Stimulated activated CD8-positive, alpha-beta memory T cell treated with anti-CD3 and anti-CD28 coated beads, Interleukin-7, amount 100 ng/mL, for 4 hours (primary cell): ENCODE results near the gene OXCT2.
A peak's percentile ranks its signal among the peaks of the same experiment; 100 is the strongest.

Experiments used
- DNase-seq, 2 donors: peaks; one replicate each; pipeline ENCODE4 v3.0.0-alpha.2; 2020; ENCODE audit warnings: low read depth in 2 of 2

OXCT2 gene

GRCh38 chr1:39762550-39763540, 8.3 kb downstream of the OXCT2 start:
- no peak for DNase-seq

DNA sequence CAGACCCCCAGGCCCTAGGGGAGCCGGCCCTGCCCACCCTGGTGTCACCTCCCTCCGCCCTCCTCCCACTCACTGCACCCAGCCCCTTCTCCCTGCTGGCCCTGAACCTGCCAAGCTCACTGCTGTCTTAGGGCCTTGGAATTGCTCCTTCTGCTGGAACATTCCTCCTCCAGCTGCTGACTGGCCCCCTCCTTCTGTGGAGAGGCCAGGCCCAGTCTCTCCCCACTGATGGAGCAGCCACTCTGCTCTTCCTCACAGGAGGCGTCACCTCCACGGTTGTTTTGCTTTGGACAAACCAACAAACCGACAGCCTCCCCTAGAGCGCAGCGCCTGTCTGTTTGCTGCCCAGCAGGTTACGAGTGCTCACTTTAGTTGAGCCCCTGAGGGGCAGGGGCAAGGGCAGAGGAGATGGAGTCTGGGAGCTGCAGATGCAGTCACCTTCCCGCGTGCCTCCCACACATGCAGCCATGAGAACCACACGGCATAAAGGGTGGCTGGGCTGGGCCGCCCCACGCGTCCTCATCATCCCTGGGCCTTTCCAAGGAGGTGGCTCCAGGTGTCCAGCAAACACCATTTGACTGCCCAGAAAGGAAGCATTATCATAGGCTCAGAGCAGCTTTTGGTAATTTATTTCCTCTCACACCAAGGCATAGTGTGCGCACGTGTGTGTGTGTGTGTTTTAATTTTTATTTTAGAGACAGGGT, 9.4 kb downstream of the OXCT2 start:
- DNase-seq: no peak

DNA sequence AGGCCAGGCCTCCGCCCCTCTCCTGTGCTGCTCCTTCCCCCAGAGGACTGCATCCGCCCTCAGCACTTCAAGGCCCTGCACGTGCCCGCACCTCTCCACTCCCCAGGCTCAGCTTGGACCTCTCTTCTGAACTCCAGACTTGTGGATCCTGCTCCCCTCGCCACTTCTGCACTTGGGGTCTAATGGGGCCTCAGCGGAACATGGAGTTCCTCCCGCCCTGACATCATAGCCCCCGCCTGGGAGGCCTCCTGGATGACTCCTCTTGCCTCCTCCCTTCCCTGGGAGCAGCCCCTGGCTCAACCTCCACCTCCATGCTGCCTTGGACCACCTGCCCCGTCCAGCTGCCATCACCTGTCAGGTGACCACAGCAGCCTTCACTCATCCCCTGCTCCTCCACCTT, 10.1 kb downstream of the OXCT2 start:
- no peak for DNase-seq

DNA sequence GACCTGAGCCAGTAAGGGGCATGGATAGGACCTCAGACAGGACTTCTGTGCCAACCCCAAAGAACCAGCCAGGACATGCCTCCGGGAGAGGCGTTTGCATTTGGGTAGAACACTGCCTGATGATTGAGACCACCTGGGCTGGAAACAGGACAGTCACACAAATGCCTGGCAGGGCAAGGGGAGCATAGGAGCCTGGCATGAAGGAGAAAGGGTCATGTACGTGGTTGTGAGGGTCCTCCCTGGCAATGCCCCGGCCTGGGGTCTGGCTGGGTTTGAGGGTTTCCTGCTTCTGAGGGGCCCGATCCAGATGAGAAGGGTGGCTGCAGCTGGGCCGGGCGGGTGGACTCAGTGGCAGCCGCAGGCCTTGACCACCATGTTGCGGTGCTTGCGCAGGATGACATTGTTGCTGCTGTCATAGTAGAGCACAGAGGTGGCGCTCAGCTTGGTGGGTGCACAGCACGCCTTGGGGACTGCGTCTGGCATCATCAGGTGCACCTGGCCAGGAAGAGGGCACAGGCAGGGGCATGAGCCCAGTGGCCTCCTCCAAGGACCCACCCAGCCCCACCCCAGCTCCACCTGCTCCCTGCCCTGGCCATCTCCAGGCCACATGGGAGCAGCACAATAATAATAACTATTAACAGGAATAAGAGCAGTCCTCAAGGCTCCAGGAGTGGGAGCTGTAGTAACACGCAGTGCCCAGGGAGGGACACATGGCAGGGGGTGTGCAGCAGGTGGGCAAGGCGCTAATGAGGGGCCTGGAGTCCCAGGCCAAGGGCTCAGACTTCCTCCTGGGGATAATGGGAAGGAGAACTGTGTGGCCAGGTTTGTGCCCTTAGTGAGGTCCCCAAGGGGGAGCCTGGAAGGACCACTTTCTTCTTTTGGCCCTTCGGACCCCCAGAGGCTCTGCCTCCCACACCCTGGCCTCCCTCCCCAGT, 10.8 kb downstream of the OXCT2 start:
- no peak for DNase-seq

DNA sequence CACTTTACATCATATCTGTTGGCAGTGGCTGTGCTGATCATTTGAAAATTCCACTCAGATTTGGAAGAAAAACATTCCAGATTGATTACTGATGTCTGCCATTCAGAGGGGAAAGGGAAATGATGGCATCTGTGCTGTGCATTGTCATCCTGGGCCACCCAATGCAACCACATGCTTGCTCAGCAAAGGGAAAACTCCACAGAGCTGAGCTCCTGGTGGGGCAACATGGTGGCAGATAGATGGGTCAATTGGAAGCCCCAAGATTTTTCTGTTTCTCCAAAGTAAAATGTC, 11.8 kb downstream of the OXCT2 start:
- no peak for DNase-seq

DNA sequence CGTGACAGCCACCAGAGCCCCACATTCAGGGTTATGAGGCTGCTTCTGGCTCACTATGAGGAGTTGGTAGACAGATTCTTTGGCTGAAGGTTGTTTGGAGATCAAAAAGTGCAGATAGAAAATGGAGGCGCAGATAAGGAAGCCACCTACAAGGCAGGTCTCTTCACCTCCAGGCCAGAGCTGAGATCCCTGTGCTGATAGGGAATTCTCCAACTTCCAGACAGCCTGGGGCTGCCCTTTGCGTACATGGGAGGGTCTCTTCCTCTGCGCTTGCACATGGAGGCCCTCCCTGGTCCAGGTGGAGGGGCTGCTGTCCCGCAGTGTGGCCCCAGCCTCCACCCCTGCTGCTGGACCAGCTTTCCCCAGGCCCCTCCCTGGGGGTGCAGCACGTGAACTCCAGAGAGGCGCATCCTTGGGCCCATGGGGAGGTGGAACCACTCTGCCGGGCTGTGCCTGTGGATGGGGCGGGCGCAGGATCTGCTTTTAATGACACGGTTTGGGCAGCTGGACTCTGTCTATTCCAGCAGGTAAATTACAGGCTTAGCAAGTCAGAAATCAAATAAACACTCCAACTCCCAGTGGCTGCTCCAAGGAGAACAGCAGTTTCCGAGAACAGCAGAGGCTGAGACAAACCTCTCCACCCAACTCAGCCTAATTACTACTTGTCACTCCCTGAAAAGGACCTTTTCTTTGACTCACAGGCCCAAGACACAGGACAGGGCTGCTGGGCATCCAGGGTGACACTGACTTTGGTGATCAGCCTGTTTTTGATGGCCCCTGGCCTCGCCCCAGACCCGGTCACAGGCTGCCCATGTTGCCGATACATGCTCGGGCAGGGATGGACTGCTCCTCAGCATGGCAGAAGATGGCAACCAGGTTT, 12.4 kb downstream of the OXCT2 start:
- DNase-seq: no peak

- no peak for DNase-seq
These were observed 13.6 kb downstream of the OXCT2 start for GRCh38 chr1:39757501-39757900.

DNA sequence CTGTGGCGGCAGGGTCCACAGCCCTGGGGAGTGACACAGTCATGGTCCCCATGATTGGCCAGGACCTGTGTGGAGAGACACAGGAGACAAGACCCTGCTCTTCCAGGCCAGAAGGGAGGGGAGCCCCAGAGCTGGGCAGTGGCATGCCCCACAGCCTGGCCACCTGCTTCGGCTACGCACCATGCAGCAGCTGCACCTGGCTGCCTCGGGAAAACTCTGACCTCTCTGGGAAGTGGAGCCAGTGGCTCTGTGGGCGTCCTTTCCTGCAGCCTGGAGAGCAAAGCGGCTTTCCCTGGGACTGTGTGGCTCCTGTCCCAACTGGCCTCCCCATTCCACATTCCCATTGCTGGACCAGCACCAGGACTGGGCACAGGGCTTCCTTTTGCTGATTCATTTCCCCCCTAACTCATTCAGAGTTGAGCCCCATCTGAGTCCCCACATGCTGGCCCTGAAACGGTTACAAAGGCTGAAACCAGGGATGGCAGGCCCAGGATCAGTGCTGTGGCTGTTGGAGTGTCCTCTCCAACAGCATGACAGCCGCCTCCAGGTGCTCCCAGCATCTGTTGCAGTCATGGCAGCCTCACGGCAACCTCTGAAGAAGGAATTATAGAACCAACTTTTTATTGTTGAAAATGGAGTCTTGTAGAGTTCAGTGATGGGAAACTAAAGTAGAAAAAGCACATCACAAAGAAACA, 15.0 kb downstream of the OXCT2 start:
- DNase-seq: no peak

- DNase-seq: no peak
These were observed 16.1 kb downstream of the OXCT2 start for GRCh38 chr1:39754906-39755504.

GRCh38 chr1:39754026-39754570, 17.1 kb downstream of the OXCT2 start:
- no peak for DNase-seq

GRCh38 chr1:39753132-39754025, 17.8 kb downstream of the OXCT2 start:
- DNase-seq: no peak

DNA sequence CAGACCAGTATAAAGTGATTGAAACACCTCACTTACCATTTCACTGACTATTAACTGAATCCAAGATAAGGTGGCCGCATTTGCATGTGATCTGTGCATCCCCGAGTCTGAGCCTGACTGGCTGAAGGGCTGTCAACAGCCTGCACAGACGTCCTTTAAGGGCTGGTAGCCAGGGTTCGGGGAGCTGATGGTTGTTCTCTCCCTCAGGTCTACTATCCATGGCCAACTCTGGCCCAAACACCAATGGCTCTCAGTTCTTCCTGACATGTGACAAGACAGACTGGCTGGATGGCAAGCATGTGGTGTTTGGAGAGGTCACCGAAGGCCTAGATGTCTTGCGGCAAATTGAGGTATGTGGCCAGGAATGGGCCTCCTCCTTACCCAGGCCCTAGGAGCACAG, 18.4 kb downstream of the OXCT2 start:
- no peak for DNase-seq

DNA sequence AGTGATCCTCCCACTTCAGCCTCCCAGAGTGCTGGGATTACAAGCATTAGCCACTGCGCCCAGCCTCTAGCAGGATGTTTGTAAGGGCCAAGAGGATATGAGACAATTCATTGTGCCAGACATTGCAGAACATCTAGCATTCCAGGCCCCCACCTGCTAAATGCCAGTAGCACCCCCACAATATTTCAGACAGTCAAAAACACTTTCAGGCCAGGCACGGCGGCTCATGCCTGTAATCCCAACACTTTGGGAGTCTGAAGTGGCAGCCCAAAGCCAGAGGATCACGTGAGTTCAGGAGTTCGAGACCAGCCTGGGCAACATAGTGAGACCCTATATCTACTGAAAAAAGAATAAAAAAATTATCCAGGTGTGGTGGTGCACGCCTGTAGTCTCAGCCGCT, 19.6 kb downstream of the OXCT2 start:
- DNase-seq: no peak

DNA sequence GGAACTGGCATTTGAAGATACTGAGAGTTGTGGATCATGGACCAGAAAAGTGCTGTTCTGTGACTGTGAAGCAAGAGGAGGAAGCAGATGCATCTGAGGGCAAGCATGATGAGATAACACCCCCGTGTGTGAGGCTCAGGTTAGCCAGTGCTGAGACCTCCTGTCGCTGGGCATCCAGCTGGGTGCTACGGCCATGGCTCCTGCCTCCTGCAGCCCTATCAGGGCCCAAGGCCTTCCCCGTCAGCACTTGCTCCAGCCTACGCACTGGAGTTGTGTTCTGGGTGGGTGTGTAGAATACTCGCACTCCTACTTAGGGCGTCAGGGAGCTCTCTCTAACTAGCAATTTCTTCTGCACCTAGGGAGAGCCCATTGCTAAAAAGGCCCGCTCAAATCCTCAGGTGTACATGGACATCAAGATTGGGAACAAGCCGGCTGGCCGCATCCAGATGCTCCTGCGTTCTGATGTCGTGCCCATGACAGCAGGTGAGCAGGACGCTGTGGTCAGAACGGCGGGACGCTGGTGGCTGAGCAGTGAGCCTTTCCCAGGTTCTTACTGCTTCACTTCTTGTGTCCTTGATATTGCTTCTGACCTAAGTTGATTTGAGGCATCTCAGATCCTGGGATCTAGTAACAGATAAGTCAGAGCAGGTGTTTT, 26.0 kb downstream of the OXCT2 start:
- no peak for DNase-seq

GRCh38 chr1:39738622-39739366, 32.4 kb downstream of the OXCT2 start, which contains the start of gene PPIE:
Gene PPIE (plus strand): TSS chr1:39738882. CDS start chr1:39738901, 19 bp downstream.
- DNase-seq: peak; percentile 93 to 94

GRCh38 chr1:39737546-39738169, 33.5 kb downstream of the OXCT2 start:
- DNase-seq: peak in 1 of 2 donors; percentile 6

GRCh38 chr1:39735731-39736130, 35.4 kb downstream of the OXCT2 start:
- DNase-seq: no peak
